DMS 273 treated with DMSO at 0.1 percent for 48 hours (cell line): ENCODE measurements around the gene PHETA2.
"Not testable (repeated sequence)": the region's sequence is repeated elsewhere in the genome, so short reads cannot be mapped to it uniquely, and the experiment has no call there.

Experiments
- DNase-seq: peaks from one replicate; lab custom pipeline; 2025; lab: John Stamatoyannopoulos, UW

PHETA2 gene

GRCh38 chr22:42104332-42104860 lies 30.3 kb downstream of the PHETA2 start:
- DNase-seq = not testable (repeated sequence)

GRCh38 chr22:42108848-42109247 lies 34.8 kb downstream of the PHETA2 start:
- DNase-seq = no peak

GRCh38 chr22:42111798-42112197 lies 37.8 kb downstream of the PHETA2 start:
- DNase-seq = no peak

- not testable (repeated sequence) for DNase-seq
These were observed 38.7 kb downstream of the PHETA2 start for GRCh38 chr22:42112793-42113192.

- DNase-seq = no peak
These were observed 40.7 kb downstream of the PHETA2 start for GRCh38 chr22:42114721-42115120.

GRCh38 chr22:42115420-42115830 lies 41.4 kb downstream of the PHETA2 start:
- DNase-seq = not testable (repeated sequence)

- no peak for DNase-seq
These were observed 42.9 kb downstream of the PHETA2 start for GRCh38 chr22:42116848-42117424.

GRCh38 chr22:42120231-42121021 lies 46.4 kb downstream of the PHETA2 start:
- DNase-seq = not testable (repeated sequence)

- DNase-seq = not testable (repeated sequence)
These were observed 49.5 kb downstream of the PHETA2 start for GRCh38 chr22:42123529-42123928.

GRCh38 chr22:42127606-42128005 lies 53.6 kb downstream of the PHETA2 start:
- no peak for DNase-seq

- DNase-seq = not testable (repeated sequence)
These were observed 54.0 kb downstream of the PHETA2 start for GRCh38 chr22:42128007-42128406.
